Inflammatory macrophage (primary cell): ENCODE data around the gene LGALSL.
A peak's percentile ranks its signal among the peaks of the same experiment; 100 is the strongest.

Experiments used
- DNase-seq, 2 donors: peaks; one replicate each; pipeline ENCODE4 v3.0.0-alpha.2; 2020 to 2022

LGALSL gene

GRCh38 chr2:64500549-64500948 lies 46.6 kb downstream of the LGALSL start:
- no peak for DNase-seq

GRCh38 chr2:64501946-64502345 lies 48.0 kb downstream of the LGALSL start:
- DNase-seq: peak; percentile 33 to 65

- DNase-seq: no peak
These were observed 48.9 kb downstream of the LGALSL start for GRCh38 chr2:64502860-64503259.

GRCh38 chr2:64504774-64505720 lies 51.1 kb downstream of the LGALSL start:
- peak; percentile 76 to 85 for DNase-seq

GRCh38 chr2:64506686-64507085 lies 52.7 kb downstream of the LGALSL start:
- DNase-seq: no peak
